Sigmoid colon (tissue), 7 donors: ENCODE measurements around the gene PSMA4. TPM values are rescaled to one million over a fixed set of nuclear protein-coding genes. Genes with fewer than 3 reads are reported as not detected.
"Not testable (repeated sequence)": the region's sequence is repeated elsewhere in the genome, so short reads cannot be mapped to it uniquely, and the experiment has no call there.

Source experiments
- DNase-seq: peaks from one replicate; pipeline ENCODE4 v3.0.0-alpha.2; 2019
- H3K27ac ChIP-seq, 4 donors: fragments of 200-600 bp; sonication (generic); one replicate each; pipeline ENCODE4 v1.5.1; 2016 to 2019; ENCODE audit warnings: mild to moderate bottlenecking in 1 of 4
- H3K27me3 ChIP-seq, 3 donors: fragments of 200-600 bp; sonication (generic); one replicate each; pipeline ENCODE4 v1.5.1; 2019; ENCODE audit warnings: mild to moderate bottlenecking in 1 of 3
- H3K36me3 ChIP-seq, 4 donors: fragments of 200-600 bp; sonication (generic); one replicate each; pipeline ENCODE4 v1.5.1; 2016 to 2019
- H3K4me1 ChIP-seq, 4 donors: fragments of 200-600 bp; sonication (generic); one replicate each; pipeline ENCODE4 v1.5.1; 2017 to 2019
- H3K4me3 ChIP-seq, 4 donors: fragments of 200-600 bp; sonication (generic); one replicate each; pipeline ENCODE4 v1.5.1; 2017 to 2019; ENCODE audit warnings: mild to moderate bottlenecking in 2 of 4, moderate library complexity in 1 of 4
- H3K9me3 ChIP-seq, 4 donors: fragments of 200-600 bp in 3 of 4; sonication (generic) in 3 of 4; one replicate each; pipeline versions ENCODE4 v1.5.1 to v1.6.1; 2013 to 2019
- EP300 ChIP-seq, 4 donors: sonication (generic); formaldehyde crosslinking; IDR thresholded peaks; one replicate each; pipeline ENCODE4 v1.6.1; 2017; ENCODE audit warnings: antibody characterized with exemption in 4 of 4
- POLR2A ChIP-seq, 2 donors: fragments of 450-650 bp; IDR thresholded peaks; one replicate each; pipeline ENCODE4 v1.6.1; 2016; ENCODE audit warnings: antibody characterized with exemption in 2 of 2, mild to moderate bottlenecking in 2 of 2, moderate library complexity in 2 of 2
- POLR2AphosphoS5 ChIP-seq, 4 donors: sonication (generic); formaldehyde crosslinking; IDR thresholded peaks; one replicate each; pipeline ENCODE4 v1.6.1; 2017; ENCODE audit warnings: antibody characterized with exemption in 4 of 4
- WGBS, 2 donors: extraction: QIAGEN DNeasy Blood & Tissue Kit; methylation state at CpG; one replicate each; pipeline ENCODE4 v1.1.7; 2013; 5-methylcytosine and 5-hydroxymethylcytosine counted together
- intact Hi-C: fragments of 100-400 bp; cut with DNase I; formaldehyde crosslinking; loops from one replicate; pipeline ENCODE4 v1.15.1; 2023
- polyA plus RNA-seq, 3 donors: library from polyadenylated mRNA; stranded (reverse); fragments of 200-250 nt; gene quantifications; one replicate each; pipeline ENCODE4 v1.2.3, GENCODE V29; 2013
- total RNA-seq, 4 donors: library from RNA; depleted of rRNA; stranded (reverse); fragments of >200 nt; gene quantifications; one replicate each; pipeline ENCODE4 v1.1.0, GENCODE V29; 2016
- TF ChIP-seq, protein P1 (sequence below), 4 experiments: fragments of 450-650 bp in 3 of 4; fragments of 200-600 bp in 1 of 4; IDR thresholded peaks; one replicate each; pipeline ENCODE4 v1.5.1; 2016 to 2019; ENCODE audit warnings: antibody characterized with exemption in 4 of 4, mild to moderate bottlenecking in 3 of 4, moderate library complexity in 2 of 4
- donor health status: healthy with polysubstance abuse.
- donor health status: Bipolar disorder and iron deficiency.
- donor health status: healthy.

Gene PSMA4
- total and polyA plus RNA-seq, 7 donors, result 90.8 to 390 (median 173) TPM

GRCh38 chr15:78550194-78550593 lies 9.9 kb downstream of the PSMA4 start:
- H3K4me1 ChIP-seq, result no peaks in the 10 kb centered on the region
- no peak overlapping the region for H3K4me3 ChIP-seq
- H3K27ac ChIP-seq, result no peak overlapping the region
- intact Hi-C loops, result no loop called here
- no peaks in the 10 kb centered on the region for H3K9me3 ChIP-seq
- peaks cover 20 to 61% (median 51%) of the 10 kb centered on the region in 4 donors for H3K36me3 ChIP-seq
- H3K27me3 ChIP-seq, result no peaks in the 10 kb centered on the region
- DNase-seq, result no peak
- 85 to 89% methylated on average over 6 of the region's 6 CpGs for WGBS, 2 donors
- TF ChIP-seq, protein P1, sequence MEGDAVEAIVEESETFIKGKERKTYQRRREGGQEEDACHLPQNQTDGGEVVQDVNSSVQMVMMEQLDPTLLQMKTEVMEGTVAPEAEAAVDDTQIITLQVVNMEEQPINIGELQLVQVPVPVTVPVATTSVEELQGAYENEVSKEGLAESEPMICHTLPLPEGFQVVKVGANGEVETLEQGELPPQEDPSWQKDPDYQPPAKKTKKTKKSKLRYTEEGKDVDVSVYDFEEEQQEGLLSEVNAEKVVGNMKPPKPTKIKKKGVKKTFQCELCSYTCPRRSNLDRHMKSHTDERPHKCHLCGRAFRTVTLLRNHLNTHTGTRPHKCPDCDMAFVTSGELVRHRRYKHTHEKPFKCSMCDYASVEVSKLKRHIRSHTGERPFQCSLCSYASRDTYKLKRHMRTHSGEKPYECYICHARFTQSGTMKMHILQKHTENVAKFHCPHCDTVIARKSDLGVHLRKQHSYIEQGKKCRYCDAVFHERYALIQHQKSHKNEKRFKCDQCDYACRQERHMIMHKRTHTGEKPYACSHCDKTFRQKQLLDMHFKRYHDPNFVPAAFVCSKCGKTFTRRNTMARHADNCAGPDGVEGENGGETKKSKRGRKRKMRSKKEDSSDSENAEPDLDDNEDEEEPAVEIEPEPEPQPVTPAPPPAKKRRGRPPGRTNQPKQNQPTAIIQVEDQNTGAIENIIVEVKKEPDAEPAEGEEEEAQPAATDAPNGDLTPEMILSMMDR (IDR thresholded peaks at IDR 0.05), result no peak
- TF ChIP-seq POLR2A (IDR thresholded peaks at IDR 0.05) (no peak), POLR2AphosphoS5 (IDR thresholded peaks at IDR 0.05) (no peak), EP300 (IDR thresholded peaks at IDR 0.05) (no peak)

DNA sequence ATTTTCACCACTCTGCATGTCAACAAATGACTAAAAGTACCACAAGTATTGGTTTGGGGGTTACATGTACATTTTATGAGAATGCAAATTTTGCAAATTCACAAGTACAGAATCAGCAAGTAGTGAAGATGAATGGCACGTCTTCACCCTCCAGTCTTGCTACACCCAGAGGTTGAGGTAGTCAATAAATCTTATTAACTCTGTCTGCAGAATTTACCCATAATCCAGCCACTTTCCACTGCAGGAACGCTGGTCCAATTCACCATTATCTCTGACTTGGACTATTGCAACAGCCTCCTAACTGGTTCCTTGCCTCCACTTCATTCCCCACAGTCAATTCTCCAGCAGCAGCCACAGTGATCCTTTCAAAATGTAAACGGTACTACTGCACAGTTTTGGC lies 10.6 kb downstream of the PSMA4 start:
- 63 to 78% methylated on average over 3 of the region's 3 CpGs for WGBS, 2 donors
- no peaks in the 10 kb centered on the region for H3K9me3 ChIP-seq
- no peak overlapping the region for H3K27ac ChIP-seq
- DNase-seq, result no peak
- peaks cover 13 to 55% (median 45%) of the 10 kb centered on the region in 4 donors for H3K36me3 ChIP-seq
- H3K4me1 ChIP-seq, result no peaks in the 10 kb centered on the region
- H3K27me3 ChIP-seq, result no peaks in the 10 kb centered on the region
- H3K4me3 ChIP-seq, result no peak overlapping the region
- intact Hi-C loops, result no loop called here
- no peak for TF ChIP-seq POLR2A (IDR thresholded peaks at IDR 0.05)
- no peak for TF ChIP-seq POLR2AphosphoS5 (IDR thresholded peaks at IDR 0.05)
- TF ChIP-seq EP300 (IDR thresholded peaks at IDR 0.05), result no peak
- TF ChIP-seq, protein P1 (IDR thresholded peaks at IDR 0.05), result no peak

GRCh38 chr15:78551902-78552301 lies 11.7 kb downstream of the PSMA4 start:
- intact Hi-C loops, result no loop called here

GRCh38 chr15:78552597-78552996 lies 12.4 kb downstream of the PSMA4 start:
- intact Hi-C loops, result no loop called here
- no peaks in the 10 kb centered on the region for H3K9me3 ChIP-seq
- no peak overlapping the region for H3K27ac ChIP-seq
- WGBS, 2 donors, result 80 to 83% methylated on average over 5 of the region's 5 CpGs
- DNase-seq, result no peak
- no peaks in the 10 kb centered on the region for H3K27me3 ChIP-seq
- no peak overlapping the region for H3K4me3 ChIP-seq
- no peaks in the 10 kb centered on the region for H3K4me1 ChIP-seq
- peaks cover 7 to 37% (median 28%) of the 10 kb centered on the region in 4 donors for H3K36me3 ChIP-seq
- TF ChIP-seq POLR2A (IDR thresholded peaks at IDR 0.05) (no peak), EP300 (IDR thresholded peaks at IDR 0.05) (no peak), POLR2AphosphoS5 (IDR thresholded peaks at IDR 0.05) (no peak)
- TF ChIP-seq, protein P1 (IDR thresholded peaks at IDR 0.05), result no peak

More at GRCh38 chr15:78551902-78552301, 11.7 kb downstream of the PSMA4 start:
- 91 to 92% methylated on average over 5 of the region's 5 CpGs for WGBS, 2 donors
- H3K36me3 ChIP-seq, result peaks cover 7 to 44% (median 35%) of the 10 kb centered on the region in 4 donors
- H3K27me3 ChIP-seq, result no peaks in the 10 kb centered on the region
- TF ChIP-seq, protein P1 (IDR thresholded peaks at IDR 0.05), result no peak
- TF ChIP-seq POLR2AphosphoS5 (IDR thresholded peaks at IDR 0.05) (no peak), POLR2A (IDR thresholded peaks at IDR 0.05) (no peak), EP300 (IDR thresholded peaks at IDR 0.05) (no peak)
- H3K27ac ChIP-seq, result no peak overlapping the region
- no peak overlapping the region for H3K4me3 ChIP-seq
- no peaks in the 10 kb centered on the region for H3K4me1 ChIP-seq
- no peaks in the 10 kb centered on the region for H3K9me3 ChIP-seq
- no peak for DNase-seq

GRCh38 chr15:78560201-78560600 lies 20.0 kb downstream of the PSMA4 start:
- not testable (repeated sequence) for H3K27ac ChIP-seq, H3K4me1 ChIP-seq, H3K9me3 ChIP-seq, H3K27me3 ChIP-seq, H3K4me3 ChIP-seq, DNase-seq, H3K36me3 ChIP-seq
- 95% methylated on average over 10 of the region's 10 CpGs for WGBS, 2 donors
- intact Hi-C loops, result loop anchor here (10.0 kb wide), 1 partner anchor 125 kb away; the partner anchor contains the start of gene IREB2
